ENCODE results near the gene PGS1. TPM values are rescaled to one million over a fixed set of nuclear protein-coding genes. Genes with fewer than 3 reads are reported as not detected.

PGS1 gene
- polyA plus RNA-seq, 3 donors: 26.0 to 87.1 (median 28.0) TPM

DNA sequence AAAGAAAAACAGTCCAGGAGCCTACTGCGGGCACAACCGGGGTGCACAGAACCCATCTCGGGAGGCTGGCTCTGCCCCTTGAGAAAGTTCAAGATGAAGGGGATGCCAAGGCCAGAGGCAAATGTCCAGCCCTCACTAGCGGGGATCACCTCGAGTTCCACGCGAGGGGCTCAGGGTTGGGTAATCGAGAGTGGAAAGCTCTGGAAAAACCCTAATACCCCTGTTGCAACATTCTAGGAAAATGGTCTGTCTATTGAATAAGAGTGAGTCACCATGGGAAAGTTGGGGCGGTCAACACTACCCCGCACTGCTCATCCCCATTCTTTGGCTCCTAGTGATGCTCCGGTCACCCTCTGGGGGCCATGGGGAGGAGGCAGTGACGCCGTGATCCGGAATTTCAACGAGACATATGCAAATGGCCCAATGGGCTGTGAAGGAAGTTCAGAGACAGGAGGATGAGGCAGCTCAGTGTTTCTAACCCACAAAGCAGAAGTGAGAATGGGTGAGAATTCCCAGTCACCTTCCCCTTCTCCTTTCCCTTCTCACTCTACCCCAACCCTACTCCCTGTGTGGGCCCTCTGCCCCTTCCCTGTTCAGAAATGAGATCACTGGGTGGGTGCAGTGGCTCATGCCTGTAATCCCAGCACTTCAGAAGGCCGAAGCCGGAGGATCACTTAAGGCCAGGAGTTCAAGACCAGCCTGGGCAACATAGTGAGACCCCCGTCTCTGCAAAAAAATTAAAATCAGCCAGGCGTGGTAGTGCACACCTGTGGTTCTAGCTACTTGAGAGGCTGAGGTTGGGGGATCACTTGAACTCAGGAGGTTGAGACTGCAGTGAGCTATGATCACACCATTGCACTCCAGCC, 41.0 kb upstream of the PGS1 start:
- H3K79me2 ChIP-seq (ENCODE audit: insufficient read depth, low read length): no peaks in the 10 kb centered on the region
- peak overlapping the region; percentile 61 to 70 for H3K4me3 Mint-ChIP-seq

More for the DNA sequence above, 41.0 kb upstream of the PGS1 start:
- TF ChIP-seq, protein P1, sequence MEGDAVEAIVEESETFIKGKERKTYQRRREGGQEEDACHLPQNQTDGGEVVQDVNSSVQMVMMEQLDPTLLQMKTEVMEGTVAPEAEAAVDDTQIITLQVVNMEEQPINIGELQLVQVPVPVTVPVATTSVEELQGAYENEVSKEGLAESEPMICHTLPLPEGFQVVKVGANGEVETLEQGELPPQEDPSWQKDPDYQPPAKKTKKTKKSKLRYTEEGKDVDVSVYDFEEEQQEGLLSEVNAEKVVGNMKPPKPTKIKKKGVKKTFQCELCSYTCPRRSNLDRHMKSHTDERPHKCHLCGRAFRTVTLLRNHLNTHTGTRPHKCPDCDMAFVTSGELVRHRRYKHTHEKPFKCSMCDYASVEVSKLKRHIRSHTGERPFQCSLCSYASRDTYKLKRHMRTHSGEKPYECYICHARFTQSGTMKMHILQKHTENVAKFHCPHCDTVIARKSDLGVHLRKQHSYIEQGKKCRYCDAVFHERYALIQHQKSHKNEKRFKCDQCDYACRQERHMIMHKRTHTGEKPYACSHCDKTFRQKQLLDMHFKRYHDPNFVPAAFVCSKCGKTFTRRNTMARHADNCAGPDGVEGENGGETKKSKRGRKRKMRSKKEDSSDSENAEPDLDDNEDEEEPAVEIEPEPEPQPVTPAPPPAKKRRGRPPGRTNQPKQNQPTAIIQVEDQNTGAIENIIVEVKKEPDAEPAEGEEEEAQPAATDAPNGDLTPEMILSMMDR (IDR thresholded peaks at IDR 0.05): no peak
- intact Hi-C loops (cut with micrococcal nuclease): loop anchor here in 1 of 2 donors (2.0 to 5.0 kb wide), 2 partner anchors 19 to 50 kb away; no protein-coding TSS in a partner anchor
- H3K9me3 ChIP-seq (replicated peaks in 1 of 2; ENCODE audit: control insufficient read depth in 1 of 2, insufficient read depth in 1 of 2, low read length in 2 of 2): no peaks in the 10 kb centered on the region
- Mint-ChIP-seq H3K27me3 (ENCODE audit: low read depth in 3 of 3) (peaks cover 0 to 7% (median 6%) of the 10 kb centered on the region in 3 donors), H3K9me3 (no peaks in the 10 kb centered on the region), H3K4me1 (peaks cover 59% of the 10 kb centered on the region), H3K27ac (peak overlapping the region; percentile 91 to 98 (median 95)), H3K36me3 (peaks cover 0 to 5% of the 10 kb centered on the region in 2 donors)
- DNase-seq: peak; percentile 94 to 100 (median 96)
- no peak overlapping the region for H3K9ac ChIP-seq (ENCODE audit: insufficient read depth, low read length, poor library complexity, severe bottlenecking)
- peak overlapping the region in 1 of 3 experiments; percentile 35 for H3K4me3 ChIP-seq (replicated peaks in 1 of 3; ENCODE audit: low read depth in 2 of 3, low read length in 3 of 3)
- H3K4me2 ChIP-seq (replicated peaks; ENCODE audit: extremely low read depth, low read length, poor library complexity, severe bottlenecking): peak overlapping the region; percentile 43
- peaks cover 66 to 72% of the 10 kb centered on the region in 2 donors for H3K4me1 ChIP-seq (ENCODE audit: control insufficient read depth in 1 of 2, insufficient read depth in 2 of 2, low read length in 2 of 2)
- H3K27ac ChIP-seq (ENCODE audit: low read depth in 1 of 2, low read length in 2 of 2): peak overlapping the region; percentile 82 to 84
- no peaks in the 10 kb centered on the region for H3K36me3 ChIP-seq (replicated peaks in 1 of 2; ENCODE audit: control insufficient read depth in 1 of 2, insufficient read depth in 2 of 2, low read length in 2 of 2)
- no peaks in the 10 kb centered on the region for H4K20me1 ChIP-seq (ENCODE audit: insufficient read depth, low read length)
- peaks cover 0 to 4% of the 10 kb centered on the region in 2 donors for H3K27me3 ChIP-seq (ENCODE audit: control insufficient read depth in 2 of 2, insufficient read depth in 2 of 2, low read length in 2 of 2)
- H2AFZ ChIP-seq (ENCODE audit: insufficient read depth, low read depth, low read length, poor library complexity, severe bottlenecking): no peak overlapping the region
- WGBS (ENCODE audit: insufficient coverage): 17% methylated on average over 2 of the region's 19 CpGs

Data from CD14-positive monocyte (primary cell).